ENCODE results near the gene ZBED4.

DNA sequence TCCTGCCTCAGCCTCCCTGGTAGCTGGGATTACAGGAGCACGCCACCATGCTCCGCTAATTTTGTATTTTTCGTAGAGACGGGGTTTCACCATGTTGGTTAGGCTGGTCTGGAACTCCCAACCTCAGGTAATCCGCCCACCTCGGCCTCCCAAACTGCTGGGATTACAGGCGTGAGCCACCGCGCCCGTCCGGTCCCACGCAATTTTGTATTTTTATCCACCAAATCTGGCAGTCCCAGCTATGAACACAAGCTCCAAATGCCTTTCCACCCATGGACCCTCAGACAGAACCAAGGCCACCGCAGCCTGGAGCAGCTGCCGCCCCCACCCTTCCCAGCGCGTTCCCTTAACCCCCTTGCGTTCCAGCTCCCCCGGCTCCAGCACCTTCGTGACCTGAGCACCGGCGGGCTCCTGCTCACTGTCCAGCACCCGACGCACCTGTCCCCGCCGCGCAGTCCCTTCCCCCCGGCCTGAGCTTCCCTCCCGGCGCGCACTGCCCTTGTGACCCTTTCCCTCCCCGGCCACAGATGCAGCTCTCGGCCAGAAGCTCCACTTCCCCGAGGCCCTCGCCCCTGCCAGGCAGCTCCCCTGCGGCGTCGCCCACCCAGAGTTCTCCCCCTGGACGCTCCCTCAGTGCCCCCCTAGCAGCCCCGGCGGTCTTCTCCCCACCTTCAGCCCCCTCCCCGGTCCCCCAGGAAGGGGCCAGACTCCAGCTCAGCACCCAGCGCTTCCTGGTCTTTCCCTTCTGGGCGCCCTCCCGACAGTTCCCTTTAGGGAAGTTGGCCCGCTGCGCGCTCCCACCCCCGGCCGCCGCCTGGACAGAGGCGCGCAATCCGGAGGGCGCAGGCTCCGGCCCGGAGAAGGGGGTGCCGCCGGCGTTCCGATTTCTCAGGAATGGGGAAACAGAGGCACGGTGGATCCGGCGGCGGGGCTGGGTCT, 5.6 kb upstream of the ZBED4 start:
- no peak for TF ChIP-seq CTCF (IDR thresholded peaks at IDR 0.05; ENCODE audit: low read length)
- no peak for TF ChIP-seq EZH2phosphoT487 (IDR thresholded peaks at IDR 0.05; ENCODE audit: low read length)
